ENCODE results near the gene MAPK10. TPM values are rescaled to one million over a fixed set of nuclear protein-coding genes. Genes with fewer than 3 reads are reported as not detected.

MAPK10 gene
- total RNA-seq, 1 experiment from 2014 or later, result 0.44 TPM

DNA sequence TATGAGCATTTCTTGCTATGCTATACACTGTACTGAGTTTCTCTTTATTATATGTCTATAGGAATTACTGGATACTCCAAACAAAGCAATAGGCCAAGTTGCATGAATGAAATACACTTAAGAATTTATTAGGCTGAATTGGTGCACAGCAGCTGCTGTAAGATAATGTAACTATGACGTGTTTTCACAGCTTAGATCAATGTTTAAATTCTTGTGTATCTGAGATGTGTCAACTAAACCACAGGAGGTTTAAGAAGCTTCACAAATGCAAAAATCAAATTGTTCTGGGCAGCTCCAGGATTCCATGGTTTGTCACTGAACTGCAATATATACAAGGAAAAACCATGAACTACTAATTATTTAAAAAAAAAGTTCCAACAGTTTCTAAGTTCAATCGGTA, 156.7 kb downstream of the MAPK10 start:
- H4K20me1 ChIP-seq (ENCODE audit: low read length), result no peaks in the 10 kb centered on the region
- no peak overlapping the region for H3K4me2 ChIP-seq (ENCODE audit: low read length)
- no peaks in the 10 kb centered on the region for H3K9me3 ChIP-seq (ENCODE audit: low read length)
- no peak overlapping the region for H3K9ac ChIP-seq (ENCODE audit: low read length)
- no peaks in the 10 kb centered on the region for H3K9me2 ChIP-seq (replicated peaks; ENCODE audit: low read length)
- no peak overlapping the region for H2AFZ ChIP-seq (ENCODE audit: low read length)
- H3F3A ChIP-seq (ENCODE audit: low read length, unreplicated experiment), result no peaks in the 10 kb centered on the region
- TF ChIP-seq EZH2phosphoT487 (IDR thresholded peaks at IDR 0.05; ENCODE audit: borderline replicate concordance, low read length), result no peak
- no peak for TF ChIP-seq CTCF (conservative IDR thresholded peaks at IDR 0.05; ENCODE audit: low read depth, low read length)
- TF ChIP-seq EZH2 (IDR thresholded peaks at IDR 0.05; ENCODE audit: low read length, unreplicated experiment), result no peak
- intact Hi-C loops (cut with micrococcal nuclease), result no loop called here
- ChIA-PET CTCF (no interaction called here), POLR2A (ENCODE audit: unreplicated experiment) (no interaction called here)
- no peaks in the 10 kb centered on the region for H3K27me3 ChIP-seq (ENCODE audit: low read length)
- BruUV-seq (replicated peaks), result no TSS peak
- no peak overlapping the region for H3K4me3 ChIP-seq (ENCODE audit: low read length)
- H3K36me3 ChIP-seq (ENCODE audit: low read depth, low read length), result no peaks in the 10 kb centered on the region
- no peaks in the 10 kb centered on the region for H3K4me1 ChIP-seq (ENCODE audit: insufficient read depth, low read length)
- no peaks in the 10 kb centered on the region for H3K79me2 ChIP-seq (ENCODE audit: low read length)
- ATAC-seq, result no peak
- H3K27ac ChIP-seq (ENCODE audit: low read length), result no peak overlapping the region
- DNase-seq, result no peak

DNA sequence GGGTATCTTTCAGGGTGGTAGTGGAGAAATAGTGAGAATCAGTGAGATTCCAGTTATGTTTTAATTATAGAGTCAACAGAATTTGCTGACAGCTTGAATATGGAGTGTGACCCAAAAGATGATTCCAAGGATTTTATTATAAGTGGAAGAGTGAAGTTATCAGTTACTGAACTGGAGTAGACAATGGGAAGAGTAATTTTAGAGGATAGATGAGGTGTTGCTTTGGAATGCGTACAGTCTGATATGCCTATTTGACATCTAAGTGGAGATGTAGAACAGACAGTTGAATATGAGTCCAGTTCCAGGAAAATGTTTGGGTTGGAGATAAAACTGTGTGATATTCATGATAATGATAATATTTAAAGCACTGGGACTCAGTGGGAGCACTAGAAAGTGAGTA, 174.2 kb downstream of the MAPK10 start:
- Histone ChIP-seq H3K4me1 (ENCODE audit: insufficient read depth, low read length) (no peaks in the 10 kb centered on the region), H3K4me2 (ENCODE audit: low read length) (no peak overlapping the region), H3K9me2 (replicated peaks; ENCODE audit: low read length) (no peaks in the 10 kb centered on the region), H2AFZ (ENCODE audit: low read length) (no peak overlapping the region), H3K4me3 (ENCODE audit: low read length) (no peak overlapping the region), H3K9me3 (ENCODE audit: low read length) (no peaks in the 10 kb centered on the region), H4K20me1 (ENCODE audit: low read length) (no peaks in the 10 kb centered on the region), H3K27ac (ENCODE audit: low read length) (no peak overlapping the region), H3K36me3 (ENCODE audit: low read depth, low read length) (no peaks in the 10 kb centered on the region), H3K79me2 (ENCODE audit: low read length) (no peaks in the 10 kb centered on the region), H3K9ac (ENCODE audit: low read length) (no peak overlapping the region), H3K27me3 (ENCODE audit: low read length) (no peaks in the 10 kb centered on the region), H3F3A (ENCODE audit: low read length, unreplicated experiment) (no peaks in the 10 kb centered on the region)
- CTCF ChIA-PET, result no interaction called here
- POLR2A ChIA-PET (ENCODE audit: unreplicated experiment), result no interaction called here
- no peak for DNase-seq
- intact Hi-C loops (cut with micrococcal nuclease), result no loop called here
- no TSS peak for BruUV-seq (replicated peaks)
- TF ChIP-seq CTCF (conservative IDR thresholded peaks at IDR 0.05; ENCODE audit: low read depth, low read length), result no peak
- TF ChIP-seq EZH2phosphoT487 (IDR thresholded peaks at IDR 0.05; ENCODE audit: borderline replicate concordance, low read length), result no peak
- TF ChIP-seq EZH2 (IDR thresholded peaks at IDR 0.05; ENCODE audit: low read length, unreplicated experiment), result no peak
- ATAC-seq, result no peak

GRCh38 chr4:86184901-86185285, 175.0 kb downstream of the MAPK10 start:
- no TSS peak for BruUV-seq (replicated peaks)
- CTCF ChIA-PET, result no interaction called here

More at GRCh38 chr4:86184901-86185285, 175.0 kb downstream of the MAPK10 start:
- Histone ChIP-seq H3K36me3 (ENCODE audit: low read depth, low read length) (no peaks in the 10 kb centered on the region), H3K9me2 (replicated peaks; ENCODE audit: low read length) (no peaks in the 10 kb centered on the region), H3K4me2 (ENCODE audit: low read length) (no peak overlapping the region), H3K27ac (ENCODE audit: low read length) (no peak overlapping the region), H3K4me3 (ENCODE audit: low read length) (no peak overlapping the region), H3K27me3 (ENCODE audit: low read length) (no peaks in the 10 kb centered on the region), H3F3A (ENCODE audit: low read length, unreplicated experiment) (no peaks in the 10 kb centered on the region), H4K20me1 (ENCODE audit: low read length) (no peaks in the 10 kb centered on the region), H3K4me1 (ENCODE audit: insufficient read depth, low read length) (no peaks in the 10 kb centered on the region), H2AFZ (ENCODE audit: low read length) (no peak overlapping the region), H3K9ac (ENCODE audit: low read length) (no peak overlapping the region), H3K79me2 (ENCODE audit: low read length) (no peaks in the 10 kb centered on the region), H3K9me3 (ENCODE audit: low read length) (no peaks in the 10 kb centered on the region)
- intact Hi-C loops (cut with micrococcal nuclease), result no loop called here
- ATAC-seq (no peak), DNase-seq (no peak)
- TF ChIP-seq CTCF (conservative IDR thresholded peaks at IDR 0.05; ENCODE audit: low read depth, low read length) (no peak), EZH2 (IDR thresholded peaks at IDR 0.05; ENCODE audit: low read length, unreplicated experiment) (no peak), EZH2phosphoT487 (IDR thresholded peaks at IDR 0.05; ENCODE audit: borderline replicate concordance, low read length) (no peak)
- POLR2A ChIA-PET (ENCODE audit: unreplicated experiment), result no interaction called here

Measured in PC-3 (cell line).